KBM-7 (cell line): ENCODE data around the gene TMEM229A.
A peak's percentile ranks its signal among the peaks of the same experiment; 100 is the strongest.
"Not testable (repeated sequence)": the region's sequence is repeated elsewhere in the genome, so short reads cannot be mapped to it uniquely, and the experiment has no call there.

Experiments
- DNase-seq: peaks from one replicate; pipeline ENCODE4 v3.0.0-alpha.2; 2015
- in situ Hi-C: fragments of 300-500 bp; cut with MboI; formaldehyde crosslinking; loops from 2 replicates; pipeline ENCODE4 v1.14.3; 2020; ENCODE audit warnings: low sequenced_read_pairs, low pct_unique_long_range_greater_than_20kb, mixed read lengths

TMEM229A gene

GRCh38 chr7:124032369-124033094 is at the start of gene TMEM229A:
Gene TMEM229A, minus strand, starts transcription at chr7:124033067. Its CDS starts 64 bp downstream, at chr7:124033003.
- in situ Hi-C loops, result no loop called here

GRCh38 chr7:124082234-124082633 is 49.4 kb upstream of the TMEM229A start:
- in situ Hi-C loops, DNase-seq: not testable (repeated sequence)

More at GRCh38 chr7:124032369-124033094, at the start of gene TMEM229A:
- peak; percentile 49 for DNase-seq

GRCh38 chr7:124077546-124077945 is 44.7 kb upstream of the TMEM229A start:
- in situ Hi-C loops, result no loop called here
- DNase-seq, result no peak

- no peak for DNase-seq
- in situ Hi-C loops, result no loop called here
Measured at GRCh38 chr7:124076841-124077240, 44.0 kb upstream of the TMEM229A start.

GRCh38 chr7:124074007-124074406 is 41.1 kb upstream of the TMEM229A start:
- DNase-seq, result no peak
- in situ Hi-C loops, result no loop called here

- no peak for DNase-seq
- in situ Hi-C loops, result no loop called here
Measured at GRCh38 chr7:124073310-124073645, 40.4 kb upstream of the TMEM229A start.

- DNase-seq, result no peak
- in situ Hi-C loops, result no loop called here
Measured at GRCh38 chr7:124072603-124073309, 39.9 kb upstream of the TMEM229A start.

GRCh38 chr7:124071843-124072242 is 39.0 kb upstream of the TMEM229A start:
- in situ Hi-C loops, result no loop called here
- DNase-seq, result no peak

- in situ Hi-C loops, result no loop called here
- DNase-seq, result no peak
Measured at GRCh38 chr7:124062171-124062570, 29.3 kb upstream of the TMEM229A start.

- DNase-seq, result no peak
- in situ Hi-C loops, result no loop called here
Measured at GRCh38 chr7:124060528-124060927, 27.7 kb upstream of the TMEM229A start.

- no peak for DNase-seq
- in situ Hi-C loops, result no loop called here
Measured at GRCh38 chr7:124059375-124059774, 26.5 kb upstream of the TMEM229A start.

GRCh38 chr7:124058515-124058914 is 25.6 kb upstream of the TMEM229A start:
- DNase-seq, result no peak
- in situ Hi-C loops, result no loop called here

GRCh38 chr7:124057872-124058271 is 25.0 kb upstream of the TMEM229A start:
- in situ Hi-C loops, result no loop called here
- no peak for DNase-seq

GRCh38 chr7:124056234-124056633 is 23.4 kb upstream of the TMEM229A start:
- in situ Hi-C loops, result no loop called here
- DNase-seq, result no peak

- in situ Hi-C loops, result no loop called here
- no peak for DNase-seq
Measured at GRCh38 chr7:124051681-124052377, 19.0 kb upstream of the TMEM229A start.

- in situ Hi-C loops, result no loop called here
- DNase-seq, result no peak
Measured at GRCh38 chr7:124042826-124043225, 10.0 kb upstream of the TMEM229A start.

GRCh38 chr7:124041439-124041838 is 8.6 kb upstream of the TMEM229A start:
- in situ Hi-C loops, result no loop called here
- DNase-seq, result no peak

- in situ Hi-C loops, result not testable (repeated sequence)
Measured at GRCh38 chr7:124037902-124038301, 5.0 kb upstream of the TMEM229A start.

GRCh38 chr7:124035706-124036105 is 2.8 kb upstream of the TMEM229A start:
- DNase-seq, result no peak
- in situ Hi-C loops, result no loop called here

More at GRCh38 chr7:124037902-124038301, 5.0 kb upstream of the TMEM229A start:
- DNase-seq, result not testable (repeated sequence)

GRCh38 chr7:124034754-124035100 is 1.9 kb upstream of the TMEM229A start:
- no peak for DNase-seq
- in situ Hi-C loops, result no loop called here
